ENCODE measurements around the gene ASB13. TPM values are rescaled to one million over a fixed set of nuclear protein-coding genes. Genes with fewer than 3 reads are reported as not detected.

The ASB13 gene
- total and polyA plus RNA-seq, 8 donors: 8.7 to 22.2 (median 11.8) TPM

DNA sequence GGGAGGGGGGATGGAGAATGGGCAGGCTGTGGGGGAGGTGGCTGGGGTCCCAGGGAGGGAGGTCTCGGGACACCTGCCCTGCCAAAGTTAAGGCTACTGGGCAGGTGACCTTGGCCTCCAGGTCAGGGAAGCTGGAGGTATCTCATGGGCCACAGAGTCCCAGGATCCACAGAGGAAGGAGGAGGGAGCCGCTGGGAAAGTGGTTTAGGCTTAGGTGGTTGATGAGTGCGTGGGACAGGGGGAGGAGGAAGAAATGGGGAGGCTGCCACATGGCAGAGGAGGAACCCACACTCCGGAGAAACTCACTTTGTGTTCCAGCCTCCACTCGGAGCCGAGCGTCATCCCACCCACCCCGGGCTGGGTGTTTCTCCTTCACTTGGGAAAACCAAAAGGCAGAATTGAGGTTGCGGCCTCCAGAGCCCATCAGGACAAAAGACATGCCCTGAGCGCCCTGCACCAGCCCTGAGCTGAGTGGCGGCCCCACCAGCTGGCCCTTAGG, 46.1 kb downstream of the ASB13 start:
- FAIRE-seq: no peak
- intact Hi-C loops (cut with DNase I): loop anchor here in 1 of 3 donors (5.0 kb wide), 1 partner anchor 178 kb away; no protein-coding TSS in a partner anchor
- no peak overlapping the region for H3K27ac ChIP-seq
- H3K36me3 ChIP-seq: no peaks in the 10 kb centered on the region
- no peaks in the 10 kb centered on the region for H3K27me3 ChIP-seq
- no peak for DNase-seq
- 82 to 89% methylated on average over 11 of the region's 11 CpGs for whole genome bisulfite sequencing, 2 donors
- ATAC-seq: no peak
- no peaks in the 10 kb centered on the region for H3K9me3 ChIP-seq
- TF ChIP-seq, protein P1, sequence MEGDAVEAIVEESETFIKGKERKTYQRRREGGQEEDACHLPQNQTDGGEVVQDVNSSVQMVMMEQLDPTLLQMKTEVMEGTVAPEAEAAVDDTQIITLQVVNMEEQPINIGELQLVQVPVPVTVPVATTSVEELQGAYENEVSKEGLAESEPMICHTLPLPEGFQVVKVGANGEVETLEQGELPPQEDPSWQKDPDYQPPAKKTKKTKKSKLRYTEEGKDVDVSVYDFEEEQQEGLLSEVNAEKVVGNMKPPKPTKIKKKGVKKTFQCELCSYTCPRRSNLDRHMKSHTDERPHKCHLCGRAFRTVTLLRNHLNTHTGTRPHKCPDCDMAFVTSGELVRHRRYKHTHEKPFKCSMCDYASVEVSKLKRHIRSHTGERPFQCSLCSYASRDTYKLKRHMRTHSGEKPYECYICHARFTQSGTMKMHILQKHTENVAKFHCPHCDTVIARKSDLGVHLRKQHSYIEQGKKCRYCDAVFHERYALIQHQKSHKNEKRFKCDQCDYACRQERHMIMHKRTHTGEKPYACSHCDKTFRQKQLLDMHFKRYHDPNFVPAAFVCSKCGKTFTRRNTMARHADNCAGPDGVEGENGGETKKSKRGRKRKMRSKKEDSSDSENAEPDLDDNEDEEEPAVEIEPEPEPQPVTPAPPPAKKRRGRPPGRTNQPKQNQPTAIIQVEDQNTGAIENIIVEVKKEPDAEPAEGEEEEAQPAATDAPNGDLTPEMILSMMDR (IDR thresholded peaks at IDR 0.05): no peak
- H3K4me3 ChIP-seq: no peak overlapping the region
- peaks cover 5 to 9% (median 8%) of the 10 kb centered on the region in 3 donors for H3K4me1 ChIP-seq

DNA sequence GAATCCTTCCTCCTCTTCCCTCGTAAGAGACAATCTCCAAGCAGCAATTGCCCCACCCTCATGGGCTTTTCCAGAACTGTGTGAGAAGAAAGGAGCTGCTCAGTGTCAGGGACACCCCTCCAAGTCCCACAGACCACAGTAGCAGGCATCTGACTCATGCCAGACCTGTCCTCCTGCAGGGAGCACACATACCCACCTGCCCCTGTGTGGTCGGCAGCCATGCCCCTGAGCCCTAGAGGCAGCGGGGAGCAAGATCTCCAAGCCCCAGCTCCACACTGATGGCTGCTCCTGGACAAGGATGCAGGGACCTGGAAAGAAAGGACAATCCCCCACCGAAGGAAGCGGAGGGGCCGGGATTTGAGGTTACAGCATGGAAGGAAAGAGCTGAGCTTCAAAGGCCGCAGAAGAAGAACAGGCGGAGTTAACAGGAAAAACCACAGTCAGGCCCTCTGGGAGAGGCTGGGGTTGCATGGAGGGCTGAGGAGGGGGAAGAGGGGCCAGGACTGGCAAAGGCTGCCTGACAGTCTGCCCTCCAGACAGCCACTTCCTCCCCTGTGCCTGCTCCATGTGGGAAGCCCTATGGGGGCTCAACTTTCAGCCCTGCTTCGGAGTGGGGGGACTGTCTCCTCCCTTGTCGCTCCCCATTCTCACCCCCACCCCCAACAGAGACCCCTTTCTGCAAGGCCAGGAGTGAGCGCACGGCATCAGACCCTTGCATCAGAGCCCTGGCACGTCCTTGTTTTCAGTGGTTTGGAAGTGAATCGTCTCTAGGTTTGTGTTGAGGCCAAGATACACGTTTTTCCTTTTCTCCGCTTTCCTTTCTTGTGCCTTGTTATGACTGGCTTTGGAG, 46.8 kb downstream of the ASB13 start:
- no peaks in the 10 kb centered on the region for H3K27me3 ChIP-seq
- TF ChIP-seq, protein P1 (IDR thresholded peaks at IDR 0.05): no peak
- ATAC-seq: no peak
- H3K36me3 ChIP-seq: no peaks in the 10 kb centered on the region
- 77 to 81% methylated on average over 16 of the region's 16 CpGs for WGBS, 2 donors
- peaks cover 4 to 8% (median 8%) of the 10 kb centered on the region in 3 donors for H3K4me1 ChIP-seq
- no peaks in the 10 kb centered on the region for H3K9me3 ChIP-seq
- DNase-seq: no peak
- FAIRE-seq: no peak
- H3K27ac ChIP-seq: no peak overlapping the region
- intact Hi-C loops (cut with DNase I): loop anchor here in 2 of 3 donors (5.0 kb wide), 1 partner anchor 177 kb away; no protein-coding TSS in a partner anchor
- H3K4me3 ChIP-seq: no peak overlapping the region

DNA sequence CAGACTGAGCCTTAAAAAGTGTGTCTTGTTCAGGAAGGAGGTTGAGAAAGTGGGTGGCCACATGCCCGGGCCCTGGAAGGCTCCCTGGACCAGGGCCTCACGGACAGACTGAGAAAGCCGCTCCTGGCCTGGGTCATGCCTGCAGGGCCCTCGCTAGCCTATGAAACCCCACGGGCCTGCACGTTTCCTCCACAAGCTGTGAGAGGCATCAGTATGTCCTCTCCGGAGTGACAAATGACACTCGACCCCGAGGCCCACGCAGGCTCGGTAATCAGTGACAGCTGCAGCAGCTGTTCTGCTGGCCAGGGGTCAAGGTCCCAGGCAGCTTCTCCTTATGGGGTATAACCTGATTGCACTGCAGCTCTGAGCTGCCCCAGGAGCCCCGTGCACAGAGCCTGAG, 47.6 kb downstream of the ASB13 start:
- DNase-seq: no peak
- H3K4me3 ChIP-seq: no peak overlapping the region
- H3K9me3 ChIP-seq: no peaks in the 10 kb centered on the region
- 49 to 60% methylated on average over 12 of the region's 12 CpGs for WGBS, 2 donors
- H3K4me1 ChIP-seq: peaks cover 4 to 8% (median 8%) of the 10 kb centered on the region in 3 donors
- no peak overlapping the region for H3K27ac ChIP-seq
- TF ChIP-seq, protein P1 (IDR thresholded peaks at IDR 0.05): no peak
- ATAC-seq: no peak
- intact Hi-C loops (cut with DNase I): loop anchor here in 1 of 3 donors (5.0 kb wide), 1 partner anchor 177 kb away; no protein-coding TSS in a partner anchor
- FAIRE-seq: no peak
- no peaks in the 10 kb centered on the region for H3K36me3 ChIP-seq
- H3K27me3 ChIP-seq: no peaks in the 10 kb centered on the region

DNA sequence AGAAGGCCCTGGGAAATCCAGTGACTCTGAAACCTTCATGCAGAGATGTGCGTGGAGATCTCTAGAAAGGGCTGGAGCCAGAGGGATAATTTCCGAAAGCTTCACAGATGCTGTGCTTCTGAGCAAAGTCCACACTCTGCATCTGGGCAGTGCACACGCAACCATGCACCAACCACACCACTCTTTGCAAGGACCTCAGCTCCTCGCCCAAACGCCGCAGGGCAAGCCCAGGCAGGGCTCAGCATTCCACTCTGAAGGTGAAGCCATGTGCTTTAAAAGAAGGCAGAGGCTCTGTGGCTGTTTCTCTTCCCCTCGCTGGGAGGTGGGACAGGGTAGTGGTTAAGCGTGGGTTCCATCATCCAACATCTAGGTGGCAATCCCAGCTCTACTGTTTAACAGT, 48.4 kb downstream of the ASB13 start:
- no peaks in the 10 kb centered on the region for H3K36me3 ChIP-seq
- intact Hi-C loops (cut with DNase I): loop anchor here in 1 of 3 donors (5.0 kb wide), 1 partner anchor 176 kb away; no protein-coding TSS in a partner anchor
- peaks cover 3 to 4% (median 4%) of the 10 kb centered on the region in 3 donors for H3K4me1 ChIP-seq
- FAIRE-seq: no peak
- no peaks in the 10 kb centered on the region for H3K9me3 ChIP-seq
- no peak for ATAC-seq
- no peak overlapping the region for H3K27ac ChIP-seq
- DNase-seq: no peak
- 82 to 83% methylated on average over 8 of the region's 8 CpGs for WGBS, 2 donors
- H3K4me3 ChIP-seq: no peak overlapping the region
- TF ChIP-seq, protein P1 (IDR thresholded peaks at IDR 0.05): no peak
- H3K27me3 ChIP-seq: no peaks in the 10 kb centered on the region

Data from pancreas (tissue), 10 donors.